Activated CD4-positive, CD25-positive, alpha-beta regulatory T cell treated with anti-CD3 and anti-CD28 coated beads, Interleukin-2, amount 50 U/mL, for 24 hours (primary cell): ENCODE measurements around the gene CIDEA.
"Not testable (repeated sequence)": the region's sequence is repeated elsewhere in the genome, so short reads cannot be mapped to it uniquely, and the experiment has no call there.

Source experiments
- ATAC-seq, 2 donors: fragments of 150-1000 bp; cut with Tn5 transposase; one replicate each; pipeline ENCODE4 v1.10.0; 2021; ENCODE audit warnings: mild to moderate bottlenecking in 1 of 2, moderate library complexity in 1 of 2

The CIDEA gene

DNA sequence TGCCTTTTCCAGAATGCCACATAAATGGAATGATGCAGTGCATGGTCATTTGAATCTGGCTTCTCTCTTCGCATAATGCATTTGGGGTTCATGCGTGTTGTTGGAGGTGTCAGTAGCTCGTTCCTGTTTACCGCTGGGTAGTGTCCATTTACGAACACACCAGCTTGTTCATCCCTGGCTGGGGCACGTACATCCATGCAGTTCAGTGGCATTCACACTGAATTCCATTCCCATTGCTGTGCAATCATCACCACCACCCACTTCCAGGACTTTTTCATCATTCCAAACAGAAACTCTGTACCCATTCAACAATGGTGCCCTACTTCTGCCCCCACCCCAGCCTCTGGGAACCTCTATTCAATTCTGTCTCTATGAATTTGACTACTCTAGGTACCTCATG, 14.7 kb upstream of the CIDEA start:
- ATAC-seq, result no peak

DNA sequence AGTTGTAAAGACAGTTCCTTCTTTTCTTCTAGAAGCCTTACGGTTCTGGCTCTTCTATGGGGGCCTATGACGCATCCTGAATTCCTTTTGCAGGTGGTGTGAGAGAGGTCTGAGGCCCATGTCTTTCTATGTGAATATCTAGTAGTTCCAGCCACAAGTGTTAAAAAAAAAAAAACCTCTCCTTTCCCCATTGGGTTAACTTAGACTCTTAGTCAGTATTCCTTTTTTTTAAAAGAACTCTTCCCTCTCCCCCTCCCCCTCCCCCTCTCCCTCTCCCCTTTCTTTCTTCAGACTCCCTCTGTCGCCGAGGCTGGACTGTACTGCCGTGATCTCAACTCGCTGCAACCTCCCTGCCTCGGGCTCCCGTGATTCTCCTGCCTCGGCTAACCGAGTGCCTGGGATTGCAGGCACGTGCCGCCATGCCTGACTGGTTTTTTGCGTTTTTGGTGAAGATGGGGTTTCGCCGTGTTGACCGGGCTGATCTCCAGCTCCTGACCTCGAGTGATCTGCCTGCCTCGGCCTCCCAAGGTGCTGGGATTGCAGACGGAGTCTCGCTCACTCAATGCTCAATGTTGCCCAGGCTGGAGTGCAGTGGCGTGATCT, 11.4 kb upstream of the CIDEA start:
- ATAC-seq, result no peak

DNA sequence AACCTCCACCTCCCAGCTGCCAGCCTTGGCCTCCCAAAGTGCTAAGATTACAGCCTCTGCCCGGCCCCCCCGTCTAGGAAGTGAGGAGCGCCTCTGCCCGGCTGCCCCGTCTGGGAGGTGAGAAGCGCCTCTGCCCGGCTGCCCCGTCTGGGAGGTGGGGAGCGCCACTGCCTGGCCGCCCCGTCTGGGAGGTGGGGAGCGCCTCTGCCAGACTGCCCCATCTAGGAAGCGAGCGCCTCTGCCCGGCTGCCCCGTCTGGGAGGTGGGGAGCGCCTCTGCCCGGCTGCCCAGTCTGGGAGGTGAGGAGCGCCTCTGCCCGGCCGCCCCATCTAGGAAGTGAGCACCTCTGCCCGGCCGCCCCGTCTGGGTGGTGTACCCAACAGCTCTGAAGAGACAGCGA, 10.9 kb upstream of the CIDEA start:
- not testable (repeated sequence) for ATAC-seq

DNA sequence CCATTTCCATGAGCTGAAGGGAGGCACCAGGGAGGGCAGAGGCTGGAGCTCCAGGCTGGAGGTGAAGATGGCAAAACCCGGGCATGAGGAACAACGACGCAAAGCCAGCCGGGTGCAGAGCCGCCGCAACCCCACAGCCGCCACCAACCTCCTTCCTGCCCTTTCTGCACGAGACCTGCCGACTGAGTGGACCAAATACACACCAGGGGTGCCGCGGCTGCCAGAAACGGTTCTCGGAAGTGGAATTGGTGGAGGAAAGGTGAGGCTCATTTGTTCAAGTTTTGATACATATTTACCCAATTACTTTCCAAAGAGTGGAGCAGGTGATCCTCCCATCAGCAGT, 8.4 kb upstream of the CIDEA start:
- ATAC-seq, result no peak

DNA sequence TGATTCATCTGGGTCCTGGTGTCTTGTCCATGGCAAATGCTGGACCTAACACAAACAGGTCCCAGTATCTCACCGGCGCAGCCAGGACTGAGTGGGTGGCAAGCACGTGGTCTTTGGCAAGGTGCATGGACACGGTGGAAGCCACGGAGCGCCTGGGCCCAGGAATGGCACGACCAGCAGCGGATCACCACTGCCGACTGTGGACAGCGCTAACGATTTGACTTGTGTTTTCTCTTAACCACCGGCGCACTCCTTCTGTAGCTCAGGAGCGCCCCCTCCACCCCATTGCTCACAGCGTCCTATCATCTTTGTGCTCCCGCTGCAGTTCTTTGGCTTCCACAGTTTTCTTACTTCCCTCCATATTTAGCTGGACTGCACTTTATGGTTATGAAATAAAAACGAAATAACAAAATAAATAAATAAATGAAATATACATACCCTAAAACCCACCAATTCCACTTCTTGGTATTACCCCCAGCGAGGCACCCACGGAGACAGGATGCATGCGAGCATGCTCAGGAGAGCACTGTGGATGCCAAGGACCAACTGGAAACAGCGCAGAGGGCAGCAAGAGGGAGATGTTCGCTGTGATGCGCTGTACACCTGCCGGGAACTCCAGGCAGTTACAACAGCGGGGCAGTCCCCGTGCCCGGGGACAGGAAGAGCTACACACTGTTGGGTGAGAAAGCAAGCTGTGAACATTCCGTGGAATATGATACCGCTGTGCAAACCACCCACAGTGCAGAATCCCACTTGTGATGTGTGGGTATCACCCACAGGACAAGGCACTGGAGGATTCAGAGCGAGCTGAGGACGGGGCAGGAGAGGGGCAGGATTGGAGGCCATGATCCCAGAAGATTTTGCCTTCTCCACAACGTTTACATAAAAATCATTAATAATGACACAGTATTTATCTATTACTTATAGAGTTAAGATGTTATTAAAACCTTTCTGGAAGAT, 7.0 kb upstream of the CIDEA start:
- ATAC-seq, result no peak

DNA sequence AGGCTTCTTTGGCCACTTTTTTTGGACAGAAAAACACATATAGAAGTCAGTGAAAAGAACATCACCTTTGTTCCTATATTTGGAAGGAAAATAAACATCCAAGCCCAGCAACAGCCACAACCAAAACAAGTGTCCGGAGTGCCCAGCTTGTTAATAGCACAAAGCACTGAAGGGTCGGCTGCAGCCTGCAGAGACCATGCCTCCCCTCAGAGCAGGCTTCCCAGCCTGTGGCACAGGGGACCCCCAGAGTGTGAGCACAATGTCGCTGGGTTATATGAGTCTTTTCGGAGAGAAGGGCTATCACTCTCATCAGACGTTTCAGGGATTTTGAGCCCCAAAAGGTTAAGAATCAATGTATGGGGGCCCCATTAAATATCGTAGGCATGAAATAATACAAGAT, 6.2 kb upstream of the CIDEA start:
- no peak for ATAC-seq

DNA sequence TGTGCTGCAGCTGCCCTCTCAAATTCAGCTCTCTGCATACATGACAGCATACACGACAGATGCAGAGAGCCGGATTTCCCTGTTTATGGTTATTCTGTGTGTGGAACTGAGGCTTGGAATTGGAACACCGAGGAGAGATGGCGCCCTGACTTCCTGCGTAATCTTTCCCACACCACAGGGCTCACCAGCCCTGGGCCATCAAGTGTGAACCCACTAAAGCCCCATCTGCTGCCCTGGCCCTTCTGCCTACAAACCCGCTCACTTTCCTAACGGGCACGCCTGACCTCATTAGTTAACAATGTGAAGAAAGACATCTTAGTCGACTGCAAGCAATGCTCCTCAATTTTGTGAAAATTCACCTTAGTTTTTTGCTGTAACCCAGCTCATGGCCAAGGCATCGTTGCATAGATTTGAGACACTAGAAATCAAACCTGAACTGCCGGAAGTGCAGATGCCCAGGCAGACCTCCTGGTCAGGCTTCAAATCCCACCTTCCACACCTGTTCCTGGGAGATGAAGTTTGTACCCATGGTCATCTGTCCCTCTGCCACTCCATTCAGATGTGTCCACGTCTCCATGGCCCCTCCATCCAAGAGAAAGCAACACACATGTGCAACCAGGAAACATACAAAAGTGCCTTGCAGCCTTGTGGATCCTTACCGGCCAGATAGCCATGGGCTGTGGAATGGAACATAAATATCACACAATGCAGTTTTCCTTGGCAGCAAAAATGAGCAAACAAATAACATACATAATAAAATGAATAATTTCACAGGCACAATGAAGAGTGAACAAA, 5.0 kb upstream of the CIDEA start:
- no peak for ATAC-seq

DNA sequence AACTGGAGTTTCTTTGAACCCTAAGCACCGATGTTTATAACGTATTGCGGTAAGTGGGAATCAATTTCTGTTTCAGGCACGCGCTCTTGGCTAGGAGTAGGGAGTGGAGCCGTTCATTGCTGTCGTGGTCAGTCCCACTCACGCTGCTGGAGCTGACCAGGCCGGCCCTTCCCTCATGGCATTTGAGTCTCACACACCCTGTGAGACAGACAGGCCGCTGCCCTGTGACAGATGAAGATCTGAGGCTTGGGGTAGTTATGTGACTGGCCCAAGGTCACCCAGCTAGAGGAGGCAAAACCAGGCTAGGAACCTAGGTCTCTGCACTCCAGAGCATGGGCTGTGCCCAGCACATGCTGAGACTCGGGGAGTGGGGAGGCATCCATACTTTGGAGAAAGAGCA, 2.9 kb upstream of the CIDEA start:
- ATAC-seq, result no peak

DNA sequence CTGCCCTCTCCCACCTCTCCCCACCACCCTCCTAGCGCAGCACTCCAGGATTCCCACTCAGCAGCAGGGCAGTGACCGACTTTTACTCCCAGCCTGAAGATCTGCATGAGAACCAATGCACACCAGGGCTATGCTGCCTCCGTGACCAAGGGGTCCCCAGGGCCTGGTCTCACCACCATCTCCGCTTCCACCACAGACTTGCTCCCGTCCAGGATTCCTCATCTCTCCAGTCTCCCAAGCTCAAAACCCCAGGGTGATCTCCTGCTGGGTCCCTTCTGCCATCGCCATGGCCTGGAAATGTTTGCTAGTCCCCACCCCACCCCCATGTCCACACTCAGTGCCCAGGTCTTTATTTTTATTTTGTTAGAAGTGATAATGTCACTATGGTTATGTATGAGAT, 2.1 kb upstream of the CIDEA start:
- no peak for ATAC-seq

DNA sequence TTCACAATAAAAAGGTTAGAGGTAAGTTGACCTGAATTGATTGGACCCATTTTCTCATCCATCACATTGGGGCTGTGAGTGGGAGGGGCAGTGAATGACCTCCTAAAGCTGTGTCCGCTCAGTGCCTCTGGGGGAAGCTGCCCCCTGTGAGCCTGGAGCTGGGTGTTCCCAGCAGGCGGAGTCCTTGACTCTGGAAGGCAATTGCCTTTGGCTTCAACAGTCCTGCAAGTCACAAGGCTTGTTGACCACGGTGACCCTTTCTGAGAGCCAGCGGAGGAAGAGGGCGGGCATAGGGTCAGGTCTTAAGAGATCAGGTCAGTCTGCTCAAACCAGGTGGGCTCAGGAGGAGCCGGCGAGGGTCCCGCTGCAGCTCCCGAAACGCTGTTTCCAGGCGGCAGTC, 1.1 kb upstream of the CIDEA start:
- ATAC-seq, result no peak

DNA sequence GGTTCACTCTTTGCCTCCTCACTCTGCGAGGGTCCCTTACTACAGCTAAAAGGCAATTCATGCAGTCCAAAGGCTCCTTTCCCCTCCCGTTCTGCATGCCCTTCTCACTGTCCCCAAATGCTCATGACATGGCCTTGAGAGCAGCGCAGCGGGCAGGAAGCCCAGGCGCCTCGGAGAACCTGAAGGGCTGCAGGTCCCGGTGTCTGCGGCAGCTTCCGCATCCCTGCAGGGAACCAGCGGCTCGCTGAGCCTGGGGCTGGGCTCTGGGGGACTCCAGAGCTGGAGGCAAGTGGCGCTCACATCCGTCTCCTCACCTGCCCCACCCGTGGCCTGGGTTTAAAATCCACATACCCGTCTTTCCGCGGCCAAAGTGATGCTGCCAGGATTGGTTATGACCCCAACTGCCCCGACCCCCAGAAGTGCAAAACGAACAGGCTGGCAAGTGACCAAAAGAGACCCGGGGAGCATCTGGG, 462 bp upstream of the CIDEA start:
- ATAC-seq, result no peak

DNA sequence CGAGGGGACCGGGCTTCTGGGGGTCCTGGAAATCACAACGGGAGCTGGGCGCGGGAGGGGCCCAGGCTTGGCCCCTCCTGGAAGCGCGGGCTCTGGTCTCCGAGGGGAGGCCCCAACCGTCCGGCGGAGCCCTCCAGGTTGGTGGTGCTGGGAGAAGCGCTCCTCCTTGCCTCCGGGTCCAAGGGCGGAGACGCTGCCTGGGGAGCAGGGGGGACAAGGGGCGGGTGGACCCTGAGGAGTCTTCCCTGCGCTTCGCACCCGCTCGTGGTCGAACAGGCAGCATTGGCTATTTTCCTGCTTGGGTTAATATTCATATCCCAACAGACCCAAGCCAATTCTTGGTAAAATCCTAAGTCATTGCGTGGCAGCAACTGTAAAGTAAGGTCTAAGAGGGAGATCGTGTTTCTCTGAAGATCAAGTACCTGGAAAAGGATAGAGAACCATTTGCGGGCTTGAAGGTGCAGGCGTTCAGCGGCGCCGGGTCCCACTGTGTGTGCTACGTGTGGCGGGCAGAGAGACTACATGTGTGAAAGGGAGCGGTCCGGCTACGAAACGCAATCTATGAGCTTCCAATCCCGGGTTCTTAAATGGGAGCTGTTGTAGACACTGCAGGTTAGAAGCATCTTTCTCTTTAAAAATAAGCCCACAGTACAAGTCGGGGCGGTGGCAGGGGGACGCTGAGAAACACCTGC, 805 bp downstream of the CIDEA start:
- no peak for ATAC-seq

DNA sequence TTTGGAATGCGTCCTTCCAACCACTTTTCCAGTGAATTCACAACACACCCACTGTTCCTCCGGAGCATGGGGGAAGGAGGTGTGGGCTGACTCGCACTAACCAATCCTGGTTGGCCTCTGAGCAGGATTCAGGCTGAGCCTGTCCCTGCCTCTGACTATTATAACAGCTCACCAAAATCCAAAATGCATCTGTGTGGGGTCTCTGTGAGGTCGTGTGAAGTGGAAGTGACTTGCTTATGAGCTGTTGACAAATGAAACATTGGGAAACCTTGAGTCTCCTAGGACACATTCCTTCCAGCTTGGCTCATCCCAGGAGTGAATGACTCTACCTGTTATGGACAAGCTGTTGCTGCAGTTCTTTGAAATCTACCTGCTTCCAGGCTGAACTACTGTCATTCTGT, 1.5 kb downstream of the CIDEA start:
- no peak for ATAC-seq

DNA sequence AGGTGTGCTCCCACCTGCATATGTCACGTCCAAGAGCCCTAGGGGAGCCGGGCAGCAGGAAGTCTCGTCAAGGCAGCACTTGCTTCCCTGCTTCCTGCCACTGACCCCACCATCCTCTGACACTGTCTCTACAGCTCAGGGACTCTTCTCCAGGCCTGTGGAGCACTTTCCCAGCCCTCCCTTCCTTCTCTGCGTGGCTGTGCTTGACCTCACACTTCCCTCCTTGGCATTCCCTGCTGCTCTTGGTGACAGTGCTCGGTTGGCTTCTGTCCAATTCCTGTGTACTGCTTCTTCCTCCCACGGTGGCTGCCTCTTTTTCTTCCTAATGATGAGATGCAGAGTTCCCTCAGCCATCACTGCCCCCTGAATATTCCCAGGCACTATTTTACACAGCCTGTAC, 2.8 kb downstream of the CIDEA start:
- no peak for ATAC-seq

DNA sequence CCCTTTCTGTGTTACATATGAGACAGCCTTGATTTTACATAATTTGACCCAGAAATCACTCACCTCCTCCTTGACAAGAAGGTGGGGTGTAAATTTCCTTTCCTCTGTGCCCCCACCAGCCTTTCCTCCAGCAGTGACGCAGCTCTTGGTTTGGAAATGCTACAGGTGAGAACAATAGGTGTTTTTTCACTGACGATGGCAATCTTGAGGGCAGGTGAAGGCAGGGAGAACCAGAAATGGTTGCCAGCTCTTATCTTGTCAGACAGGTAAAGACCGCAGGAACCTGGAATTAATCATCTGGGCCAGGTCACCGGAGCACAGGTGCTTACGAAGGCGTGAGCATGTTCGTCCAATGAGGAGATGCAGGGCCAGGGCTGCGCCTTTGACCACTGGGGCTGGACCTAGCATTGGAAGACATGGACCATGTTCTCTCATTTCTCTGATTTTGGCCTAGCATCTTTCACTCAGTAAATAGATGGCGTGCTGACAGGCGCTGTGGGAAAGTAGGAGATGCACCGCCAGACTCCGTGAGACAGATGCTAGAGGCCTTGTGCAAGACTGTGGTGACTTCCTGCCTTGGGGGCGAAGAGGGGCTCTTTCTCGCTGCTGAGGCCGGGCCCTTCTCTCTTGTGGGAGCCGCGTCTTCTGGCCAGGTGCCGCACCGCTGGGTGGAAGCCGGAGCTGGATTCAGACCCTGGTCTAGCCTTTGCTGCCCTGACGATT, 4.0 kb downstream of the CIDEA start:
- no peak for ATAC-seq

DNA sequence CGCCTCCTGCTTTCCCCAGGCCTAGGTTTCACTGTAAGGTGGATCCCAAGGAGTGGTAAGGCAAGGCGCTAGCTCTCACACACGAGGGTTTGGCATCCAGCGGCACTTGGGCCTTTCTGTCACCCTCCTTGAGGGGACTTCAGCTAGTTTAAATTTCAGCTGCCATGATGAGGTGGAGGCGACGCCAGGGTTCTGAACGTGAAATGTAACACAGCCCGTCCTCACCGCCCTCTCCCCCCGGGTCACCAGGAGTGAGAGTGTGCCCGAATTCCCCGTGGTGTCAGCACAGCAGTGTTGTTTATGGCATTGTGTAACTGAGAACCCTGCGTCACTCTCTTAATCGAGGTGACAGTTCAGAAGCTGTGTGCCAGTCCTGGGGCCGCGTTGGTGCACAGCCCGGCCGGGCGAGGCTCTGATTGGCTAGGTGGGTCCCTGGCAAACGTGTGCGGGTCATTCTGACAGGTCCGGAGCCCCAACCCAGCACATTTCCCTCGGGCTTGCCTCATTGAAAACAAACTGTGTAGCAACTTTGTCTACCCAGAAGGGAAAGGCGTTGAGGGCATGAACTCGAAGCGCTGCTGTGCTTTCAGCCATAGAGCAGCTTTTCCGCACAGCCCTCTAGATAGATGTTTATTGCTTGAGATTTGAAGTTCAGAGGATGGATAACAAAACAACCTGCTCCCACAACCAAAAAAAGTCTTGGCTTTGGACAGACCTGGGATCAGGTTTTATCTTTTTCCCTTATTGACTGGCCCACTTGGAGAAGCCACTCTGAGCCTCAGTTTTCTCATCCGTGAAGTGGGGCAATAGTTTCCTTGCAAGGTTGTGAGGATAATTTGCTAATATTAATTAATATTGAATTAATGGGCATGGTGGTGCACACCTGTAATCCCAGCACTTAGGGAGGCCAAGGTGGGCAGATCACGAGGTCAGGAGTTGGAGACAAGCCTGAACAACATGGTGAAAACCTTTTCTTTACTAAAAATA, 4.9 kb downstream of the CIDEA start:
- no peak for ATAC-seq

DNA sequence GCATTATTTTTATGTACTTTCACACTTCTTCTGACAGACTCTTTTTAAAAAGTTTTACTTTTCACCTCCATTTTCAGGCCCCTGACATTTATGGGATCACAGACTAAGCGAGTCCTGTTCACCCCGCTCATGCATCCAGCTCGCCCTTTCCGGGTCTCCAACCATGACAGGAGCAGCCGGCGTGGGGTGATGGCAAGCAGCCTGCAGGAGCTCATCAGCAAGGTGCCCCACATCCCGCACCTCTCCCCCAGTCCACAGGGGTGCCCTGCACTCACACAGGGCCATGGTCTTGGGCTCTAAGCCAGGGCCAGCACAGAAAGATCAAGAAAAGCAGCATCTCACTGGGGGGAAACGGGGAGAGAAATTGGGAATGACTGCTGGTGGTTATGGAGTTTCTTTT, 8.6 kb downstream of the CIDEA start:
- no peak for ATAC-seq

DNA sequence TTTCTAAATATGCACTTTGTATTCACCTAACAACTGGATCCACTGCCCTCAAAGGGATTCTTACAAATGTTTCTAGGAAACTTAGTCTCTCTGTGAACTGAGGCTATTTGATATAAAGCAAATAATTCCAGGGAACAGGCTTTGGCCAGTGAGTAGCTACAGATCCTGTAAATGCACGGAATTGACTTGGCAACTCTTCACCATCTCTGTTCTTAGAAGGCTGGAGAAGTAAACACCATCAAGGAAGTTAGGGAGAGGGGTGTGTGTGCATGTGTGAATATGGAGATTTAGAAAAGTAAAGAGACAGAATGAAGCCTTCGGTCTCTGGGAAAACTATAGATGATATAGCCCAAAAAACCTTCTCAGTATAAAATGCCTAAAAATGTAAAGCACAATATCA, 10.7 kb downstream of the CIDEA start:
- no peak for ATAC-seq

DNA sequence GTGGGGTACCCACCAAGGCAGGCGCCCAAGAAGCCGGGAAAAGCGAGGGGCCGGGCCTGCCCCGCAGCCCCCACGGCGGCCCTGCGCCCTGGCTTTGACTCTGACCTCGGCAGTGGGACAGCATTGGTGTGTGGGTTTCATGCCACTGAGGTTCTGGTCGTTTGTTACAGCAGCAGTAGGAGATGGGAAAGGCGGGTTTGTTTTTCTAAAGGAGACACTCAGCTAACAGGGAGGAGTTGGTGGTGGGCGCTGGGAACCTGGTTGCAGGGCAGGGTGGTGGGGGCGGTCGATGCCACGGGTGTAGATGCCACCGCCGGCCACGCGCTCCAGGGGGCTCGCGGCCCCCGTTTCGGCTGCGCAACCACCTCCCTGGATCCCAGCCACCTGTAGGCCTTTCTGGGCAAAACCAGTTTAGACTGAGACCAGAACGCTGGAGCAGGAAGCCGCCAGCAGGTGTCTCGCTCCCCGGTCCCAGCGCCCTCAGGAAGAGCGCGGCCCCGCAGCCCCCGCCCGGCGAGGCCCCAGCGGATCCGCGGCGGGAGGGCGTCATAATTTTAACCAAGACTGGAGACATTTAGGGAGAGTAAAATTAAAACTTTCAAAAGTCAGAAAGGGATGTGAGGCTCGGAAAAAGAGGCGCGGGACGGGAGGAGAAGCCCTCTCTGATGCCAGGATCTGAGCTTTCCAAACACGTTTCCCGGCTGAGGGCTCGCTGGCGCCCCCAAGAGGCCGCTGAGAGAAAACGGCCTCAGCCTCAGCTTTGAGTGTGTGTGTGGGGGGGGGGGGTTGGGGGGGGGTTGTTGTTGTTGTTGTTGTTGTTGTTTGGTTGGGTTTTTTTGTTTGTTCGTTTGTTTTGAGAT, 17.4 kb downstream of the CIDEA start:
- ATAC-seq, result peak; percentile 76 to 88

DNA sequence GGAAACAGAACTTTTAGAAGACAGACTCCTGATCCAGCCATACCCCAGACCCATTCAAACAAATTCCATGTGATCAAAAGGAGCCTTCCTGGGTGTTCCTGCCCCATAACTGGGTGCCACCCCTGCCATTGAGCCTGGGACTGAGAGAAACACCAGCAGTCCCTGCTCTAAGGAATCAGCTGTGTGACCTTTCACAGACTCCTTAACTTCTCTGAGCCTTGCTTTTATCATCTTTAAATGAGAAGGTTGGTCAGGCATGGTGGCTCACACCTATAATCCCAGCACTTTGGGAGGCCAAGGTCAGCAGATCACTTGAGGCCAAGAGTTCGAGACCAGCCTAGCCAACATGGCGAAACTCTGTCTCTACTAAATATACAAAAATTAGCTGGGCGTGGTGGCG, 20.6 kb downstream of the CIDEA start:
- no peak for ATAC-seq
